ENCODE measurements around the gene ALS2.
"Not testable (repeated sequence)": the region's sequence is repeated elsewhere in the genome, so short reads cannot be mapped to it uniquely, and the experiment has no call there.

ALS2 gene

DNA sequence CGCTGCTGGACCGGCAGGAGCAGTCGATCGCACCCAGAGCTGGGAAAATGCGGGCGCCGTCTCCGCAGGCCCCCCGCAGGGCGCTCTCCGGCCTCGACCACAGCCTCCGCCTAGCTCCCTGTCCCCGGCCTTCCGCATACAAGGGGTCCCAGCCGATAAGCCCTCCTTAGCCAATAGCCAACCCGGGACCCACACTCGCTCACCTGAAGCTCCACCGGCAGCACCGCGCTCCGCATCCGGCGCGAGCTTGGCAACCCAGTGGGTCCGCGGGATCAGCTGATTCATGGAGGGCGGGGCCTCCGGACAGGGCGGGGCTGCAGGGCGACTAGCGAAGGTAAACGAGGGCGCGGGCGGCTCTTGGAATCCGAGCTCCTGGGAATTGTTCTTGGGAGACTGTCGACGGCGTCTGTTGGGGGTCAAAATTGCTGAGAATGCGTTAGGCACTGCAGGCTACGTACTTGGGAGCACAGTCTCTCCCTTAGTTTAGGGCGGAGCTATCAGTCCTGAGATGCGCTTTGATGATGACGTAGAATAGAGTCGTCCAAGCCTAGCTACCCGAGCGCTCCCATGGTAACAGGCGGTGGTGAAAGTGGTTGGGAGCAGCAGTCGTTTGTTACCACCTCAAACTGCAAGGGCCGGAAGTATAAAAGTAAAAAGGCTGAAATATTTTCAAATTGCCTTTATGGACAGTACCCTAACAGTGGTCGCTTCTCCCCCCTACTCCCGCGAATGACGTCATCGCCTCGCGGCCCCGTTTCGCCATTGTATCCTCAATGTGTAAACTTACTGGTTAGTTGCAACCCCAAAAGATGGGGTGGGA lies at the start of gene ALS2:
TSS of gene ALS2 (minus strand) at position 260 of the 820 bp plus-strand sequence. CDS start 12,048 bp downstream, outside the sequence.
- DNase-seq: peak; percentile 99

DNA sequence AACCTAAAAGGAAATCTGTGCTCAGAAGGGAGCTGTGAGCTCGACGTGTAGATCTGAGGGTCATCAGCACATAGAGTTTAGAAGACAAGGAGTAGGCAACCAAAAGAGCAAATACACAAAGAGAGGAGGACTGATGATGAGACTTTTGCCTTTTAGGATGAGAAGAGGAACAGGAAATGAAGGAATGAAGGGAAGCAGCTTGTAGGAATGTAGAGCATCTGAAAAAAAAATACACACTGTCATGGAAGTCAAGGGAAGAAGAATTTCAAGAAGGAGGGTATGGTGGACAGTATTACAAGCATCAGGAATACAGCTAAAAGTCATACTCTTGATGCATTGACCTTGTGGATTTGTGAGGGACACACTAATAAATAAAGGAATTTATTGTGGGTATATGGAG lies 47.5 kb upstream of the ALS2 start:
- no peak for DNase-seq

DNA sequence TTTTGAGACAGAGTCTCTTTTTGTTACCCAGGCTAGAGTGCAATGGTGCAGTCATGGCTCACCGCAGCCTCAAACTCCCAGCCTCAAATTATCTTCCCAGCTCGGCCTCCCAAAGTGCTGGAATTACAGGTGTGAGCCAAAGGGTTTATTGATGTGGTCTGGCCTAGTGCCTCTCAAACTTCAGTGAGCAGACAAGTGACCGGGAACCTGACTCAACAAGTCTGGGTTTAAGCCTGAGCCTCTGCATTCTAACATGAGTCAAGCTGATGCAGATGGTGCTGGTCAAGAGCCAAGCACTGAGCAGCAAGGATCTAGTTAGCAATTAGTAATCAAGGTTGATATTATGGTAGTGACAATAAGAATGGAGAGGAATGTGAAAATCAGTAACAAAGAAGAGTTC lies 46.9 kb upstream of the ALS2 start:
- DNase-seq: no peak

DNA sequence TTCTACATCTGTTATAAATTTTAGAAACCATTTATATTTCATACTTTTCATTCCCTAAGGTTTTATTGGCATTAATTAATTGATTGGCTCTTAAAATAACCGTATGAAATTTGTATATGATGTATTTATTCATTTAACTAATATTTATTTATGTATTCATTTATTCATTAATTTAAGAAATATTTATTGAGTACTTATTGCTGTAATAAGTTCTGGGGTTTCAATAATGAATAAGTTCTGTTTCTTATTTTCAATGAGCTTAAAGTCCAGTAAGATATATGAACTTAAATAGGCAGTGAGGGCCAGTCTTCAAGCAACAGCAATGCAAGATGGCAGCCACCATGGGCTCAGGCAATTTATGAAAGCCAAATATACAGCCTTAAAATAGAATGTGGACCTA lies 43.5 kb upstream of the ALS2 start:
- DNase-seq: no peak

DNA sequence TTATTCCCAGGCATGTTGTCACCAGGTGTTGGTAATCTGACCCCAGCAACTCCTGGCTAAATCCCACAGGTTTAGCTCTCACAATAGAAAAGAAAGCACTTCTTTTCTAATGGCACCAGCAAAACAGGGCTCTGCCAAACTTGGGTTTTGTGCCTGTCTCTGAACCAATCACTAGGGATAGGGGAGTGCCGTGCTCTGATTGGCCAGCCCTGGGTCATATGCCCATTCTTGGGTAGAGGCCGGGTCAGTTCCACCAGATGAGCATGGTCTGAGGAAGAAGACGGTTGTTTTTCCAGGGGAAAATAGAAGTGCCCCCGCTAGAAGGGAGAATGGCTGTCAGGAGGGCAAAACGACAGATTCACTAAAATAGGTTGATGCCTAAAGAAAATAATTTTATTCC lies 40.3 kb upstream of the ALS2 start:
- DNase-seq: no peak

DNA sequence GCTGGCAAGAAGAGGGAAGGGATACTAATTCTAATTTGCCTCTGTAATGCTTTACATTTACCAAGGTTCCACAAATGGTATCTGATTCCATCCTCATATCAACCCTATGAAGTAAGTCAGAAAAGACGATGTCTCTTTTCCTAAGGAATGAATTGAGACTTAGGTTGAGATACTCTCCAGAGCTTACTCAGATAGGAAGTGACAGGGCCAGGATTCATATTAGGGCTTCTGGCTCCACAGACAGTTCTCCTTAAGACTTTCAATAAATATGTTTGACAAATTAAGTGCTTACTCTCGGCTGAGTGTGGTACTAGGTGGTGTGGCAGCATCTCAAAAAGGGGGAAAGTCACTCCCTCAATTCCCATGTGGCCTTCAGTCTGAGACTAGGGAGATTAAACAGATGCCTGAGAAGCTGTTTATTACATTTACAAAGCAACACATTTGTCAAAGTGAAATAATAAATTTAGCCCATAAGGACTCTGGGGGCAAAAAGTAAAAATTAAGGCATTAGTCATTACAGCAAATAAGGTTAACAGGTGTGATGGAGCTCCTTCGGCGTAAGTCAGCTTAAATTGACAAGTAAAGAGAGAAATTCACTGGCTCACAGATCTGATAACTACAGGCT lies 39.8 kb upstream of the ALS2 start:
- DNase-seq: peak; percentile 66

DNA sequence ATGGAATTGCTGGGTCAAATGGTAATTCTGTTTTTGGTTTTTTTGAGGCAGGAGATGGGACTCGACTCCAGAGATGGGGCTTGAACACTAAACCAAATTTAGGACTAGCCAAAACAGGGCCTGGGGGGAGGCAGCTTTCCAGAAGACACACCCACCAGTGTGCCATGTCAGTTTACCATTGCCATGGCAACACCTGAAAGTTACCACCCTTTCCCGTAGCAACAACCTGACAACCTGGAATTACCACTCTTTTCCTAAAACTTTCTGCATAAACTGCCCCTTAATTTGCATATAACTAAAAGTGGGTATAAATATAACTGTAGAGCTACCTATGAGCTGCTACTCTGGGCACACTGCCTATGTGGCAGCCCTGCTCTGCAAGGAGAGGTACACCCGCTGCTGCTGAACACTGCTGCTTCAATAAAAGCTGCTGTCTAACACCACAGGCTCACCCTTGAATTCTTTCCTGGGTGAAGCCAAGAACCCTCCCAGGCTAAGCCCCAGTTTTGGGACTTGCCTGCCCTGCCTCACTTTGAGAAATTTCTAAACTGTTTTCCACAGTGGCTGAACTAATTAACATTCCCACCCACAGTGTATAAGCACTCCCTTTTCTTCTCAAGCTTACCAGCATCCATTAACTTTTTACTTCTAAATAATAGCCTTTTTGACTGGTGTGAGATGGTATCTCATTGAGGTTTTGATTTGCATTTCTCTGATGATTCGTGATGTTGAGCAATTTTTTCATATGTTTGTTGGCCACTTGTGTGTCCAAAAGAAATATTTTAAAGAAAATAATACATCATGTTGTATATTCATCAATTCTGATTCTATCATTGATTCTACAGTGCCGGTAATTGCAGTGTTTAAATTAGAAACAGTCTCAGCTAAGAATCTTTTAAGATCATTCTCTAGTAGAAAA lies 36.2 kb upstream of the ALS2 start:
- no peak for DNase-seq

DNA sequence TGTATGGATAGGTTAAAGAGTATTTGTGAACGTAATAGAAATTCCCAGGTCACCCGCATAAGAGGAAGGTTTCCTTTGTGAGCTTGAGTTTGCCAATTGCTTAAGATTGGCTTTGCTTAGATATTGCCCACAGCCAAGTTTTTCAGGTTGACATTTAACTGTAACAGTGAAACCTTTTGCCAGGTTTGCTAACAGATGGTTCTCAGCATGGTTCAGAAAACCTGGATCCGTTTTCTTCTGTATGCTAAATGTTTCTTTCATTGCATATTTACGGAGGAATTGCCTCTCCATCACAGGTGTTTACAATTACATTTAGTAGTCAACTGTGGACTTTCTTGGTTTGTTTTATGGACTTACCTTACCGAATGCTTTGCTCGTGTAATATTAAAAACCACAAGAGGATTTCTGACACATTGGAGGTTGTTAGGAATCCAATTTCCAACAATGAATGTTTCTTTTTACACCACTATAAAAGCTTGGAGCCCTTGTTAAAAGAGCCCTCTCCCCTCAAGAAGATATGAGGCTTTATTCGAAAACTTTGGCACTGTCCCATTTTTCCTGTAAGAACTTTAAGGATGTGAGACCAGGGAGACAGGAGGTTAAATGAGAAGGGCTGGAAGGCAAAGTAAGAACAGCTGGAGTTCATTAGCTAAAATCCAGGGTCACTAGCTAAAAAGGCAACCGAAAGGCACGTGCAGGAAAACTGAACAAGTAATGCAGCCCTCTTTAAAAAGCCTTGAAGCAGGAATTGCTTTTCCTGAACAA lies 33.4 kb upstream of the ALS2 start:
- no peak for DNase-seq

DNA sequence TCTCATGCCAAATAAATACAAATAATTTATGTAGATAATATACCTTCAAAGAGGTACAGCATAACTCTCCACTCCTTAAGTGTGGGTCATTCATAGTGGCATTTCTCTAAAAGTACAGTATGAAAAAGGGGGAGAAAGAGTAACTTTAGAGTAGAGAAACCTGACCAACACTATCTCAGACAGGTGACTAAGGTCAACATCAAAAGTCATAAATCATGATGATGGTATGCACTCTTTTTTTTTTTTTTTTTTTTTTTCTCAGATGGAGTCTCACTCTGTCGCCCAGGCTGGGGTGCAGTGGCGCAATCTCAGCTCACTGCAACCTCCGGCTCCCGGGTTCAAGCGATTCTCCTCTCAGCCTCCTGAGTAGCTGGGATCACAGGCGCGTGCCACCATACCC lies 29.9 kb upstream of the ALS2 start:
- not testable (repeated sequence) for DNase-seq

DNA sequence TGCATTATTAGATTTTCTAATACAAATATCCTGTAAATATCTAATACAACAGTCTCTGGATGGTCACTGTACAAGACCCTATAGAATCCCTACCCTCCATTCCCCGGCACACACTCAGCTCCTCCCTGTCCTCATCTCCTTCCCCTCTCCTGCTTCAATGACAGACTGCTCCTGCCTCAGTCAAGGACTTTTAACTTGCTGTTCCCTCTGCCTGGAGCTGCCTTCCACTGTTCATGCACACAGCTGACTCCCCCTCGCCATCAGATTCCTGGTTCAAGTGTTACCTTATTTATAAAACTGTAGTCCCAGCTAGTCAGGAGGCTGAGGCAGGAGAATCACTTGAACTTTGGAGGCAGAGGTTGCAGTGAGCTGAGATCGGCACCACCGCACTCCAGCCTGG lies 28.9 kb upstream of the ALS2 start:
- no peak for DNase-seq

DNA sequence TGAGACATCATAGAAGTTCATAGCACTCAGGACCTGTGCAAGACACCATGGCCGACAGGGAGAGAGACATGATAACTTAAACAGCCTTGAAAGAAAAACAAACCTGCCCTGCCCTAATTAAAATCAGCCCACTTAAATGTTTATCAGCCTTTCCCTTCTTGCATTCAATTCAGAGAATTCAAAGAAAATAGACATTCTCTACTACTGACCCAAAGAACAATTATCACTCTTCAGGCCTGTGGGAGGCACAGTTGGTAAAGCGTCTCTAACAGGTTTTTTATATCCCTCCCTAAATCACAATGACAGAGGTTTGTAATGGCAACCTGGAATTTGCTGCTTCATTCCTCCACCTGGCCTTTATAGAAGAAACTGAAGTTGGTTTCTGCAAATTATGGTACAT lies 27.3 kb upstream of the ALS2 start:
- DNase-seq: no peak

DNA sequence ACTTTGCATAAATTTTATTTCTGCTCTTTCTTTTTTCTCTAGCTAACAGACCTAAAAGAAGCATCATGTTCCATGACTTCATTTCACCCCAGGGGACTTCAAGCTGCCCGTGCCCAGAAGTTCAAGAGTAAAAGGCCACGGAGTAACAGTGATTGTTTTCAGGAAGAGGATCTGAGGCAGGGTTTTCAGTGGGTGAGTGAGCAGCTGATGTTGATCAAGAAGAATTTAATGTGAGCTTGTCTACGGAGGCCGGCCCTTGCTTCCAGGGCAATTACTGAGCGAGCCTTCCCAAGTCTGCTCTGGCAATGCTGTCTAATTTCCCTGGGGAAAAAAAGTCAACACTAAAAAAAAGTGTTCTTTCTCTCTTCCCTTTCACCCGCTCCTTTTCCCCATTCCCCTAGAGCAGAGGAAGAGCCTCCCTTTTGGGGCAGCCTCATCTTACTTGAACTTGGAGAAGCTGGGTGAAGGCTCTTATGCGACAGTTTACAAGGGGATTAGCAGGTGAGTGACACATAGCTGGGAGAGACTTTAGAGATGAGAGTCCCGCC lies 26.8 kb upstream of the ALS2 start:
- peak; percentile 55 for DNase-seq

DNA sequence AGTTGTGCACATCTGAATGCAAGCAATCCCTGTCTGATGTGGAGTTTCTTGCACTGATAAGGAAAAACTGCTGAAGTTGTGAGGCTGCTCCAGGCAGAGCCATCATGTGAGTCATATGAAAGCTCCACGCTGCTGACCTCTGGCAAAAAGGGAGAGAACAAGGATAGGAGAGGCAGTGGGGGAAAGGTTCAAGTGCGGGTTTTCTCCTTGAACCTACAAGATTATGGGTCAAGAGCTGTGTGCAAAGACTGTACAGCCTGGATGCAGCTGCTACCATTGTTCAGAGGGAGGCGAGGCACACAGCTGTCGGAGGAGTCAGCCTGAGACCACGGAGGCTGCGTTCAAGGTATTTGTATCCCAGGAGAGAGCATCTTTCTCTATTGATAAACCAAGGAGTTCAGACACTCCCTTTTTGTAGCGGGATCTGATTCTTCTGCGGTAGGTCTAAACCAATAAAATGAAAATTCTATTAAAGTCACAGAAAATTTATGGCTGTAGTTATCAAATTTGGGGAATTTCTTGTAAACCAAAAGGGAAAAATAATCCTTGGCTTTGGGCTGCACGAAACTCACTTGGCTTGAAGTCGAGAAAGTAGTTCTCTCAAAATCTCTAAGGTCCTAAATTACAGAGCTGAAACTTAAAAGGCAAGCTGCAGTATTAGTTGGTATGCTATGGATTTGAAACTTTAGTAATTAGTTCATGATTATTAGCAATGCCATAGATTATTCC lies 25.9 kb upstream of the ALS2 start, which contains the start of gene CDK15:
TSS of gene CDK15 (plus strand) at position 96 of the 729 bp plus-strand sequence. CDS start at position 224, 128 bp downstream.
- peak; percentile 39 for DNase-seq

DNA sequence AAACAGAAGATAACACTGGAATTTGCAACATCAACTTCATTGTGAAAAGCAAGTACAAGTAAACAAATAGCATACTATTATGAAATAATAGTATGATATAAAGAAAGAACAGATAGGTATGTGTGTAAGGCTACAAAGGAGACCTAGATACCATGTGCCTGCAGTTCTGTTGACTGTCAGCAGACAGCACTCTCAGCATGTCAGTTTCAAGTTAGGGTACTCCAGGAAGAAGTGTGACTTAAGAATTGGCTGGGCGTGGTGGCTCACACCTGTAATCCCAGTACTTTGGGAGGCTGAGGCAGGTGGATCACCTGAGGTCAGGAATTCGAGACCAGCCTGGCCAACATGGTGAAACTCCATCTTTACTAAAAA lies 18.2 kb upstream of the ALS2 start:
- peak; percentile 43 for DNase-seq

DNA sequence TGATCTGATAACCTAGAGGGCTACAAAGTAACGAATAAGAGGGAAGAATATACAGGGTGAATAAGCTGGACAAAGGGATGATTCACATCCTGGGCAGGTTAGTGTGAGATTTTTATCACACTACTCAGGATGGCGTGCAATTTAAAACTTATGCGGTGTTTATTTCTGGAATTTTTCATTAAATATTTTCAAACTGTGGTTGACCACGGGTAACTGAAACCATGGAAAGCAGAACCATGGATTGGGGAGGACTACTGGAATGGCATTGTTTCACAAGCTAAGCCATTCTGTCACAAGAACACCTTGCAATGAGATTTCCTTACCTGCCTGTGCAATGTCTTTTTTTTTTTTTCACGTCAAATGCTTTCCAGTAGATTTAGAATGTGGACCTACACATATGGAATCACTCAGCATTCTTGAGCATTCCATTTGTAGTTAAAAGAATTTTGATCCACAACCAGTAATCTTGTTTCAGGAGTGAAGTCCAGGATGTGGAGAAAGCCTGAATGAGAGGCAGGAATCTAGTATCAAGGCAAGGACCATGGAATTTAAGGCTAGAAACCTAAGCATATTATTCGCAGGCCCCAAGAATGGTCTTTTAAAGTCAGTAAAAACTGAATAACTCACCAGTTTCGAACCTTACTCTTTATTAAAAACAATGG lies 17.6 kb upstream of the ALS2 start:
- no peak for DNase-seq

DNA sequence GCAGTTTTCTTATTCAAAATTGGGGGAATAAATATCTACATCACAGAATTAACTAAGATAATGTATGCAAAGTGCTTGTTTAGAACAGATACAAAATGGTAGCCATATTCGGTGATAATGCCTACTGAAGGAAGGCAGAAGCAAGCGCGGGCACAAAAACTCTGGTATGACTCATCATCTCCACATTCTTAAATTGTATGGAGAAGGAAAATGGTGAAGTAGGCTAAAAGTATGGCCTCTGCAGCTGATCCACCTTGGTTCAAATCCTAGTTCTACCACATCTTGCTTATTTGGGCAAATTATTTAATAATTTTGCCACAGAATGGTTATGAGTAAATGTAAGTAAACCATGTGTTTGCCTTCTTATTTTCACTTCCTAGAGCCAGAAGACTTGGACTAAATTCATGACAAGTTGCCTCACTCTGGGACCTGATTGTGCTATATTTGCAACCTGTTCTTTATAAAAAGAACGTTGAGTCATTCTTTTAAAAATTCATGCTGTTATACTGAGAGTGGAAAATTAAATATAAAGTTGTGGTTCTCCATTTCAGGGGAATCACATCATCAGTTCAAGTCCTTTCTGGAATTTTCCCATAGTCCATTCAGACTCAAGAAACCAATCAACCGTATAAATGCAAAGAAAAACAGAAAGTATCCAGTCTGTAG lies 16.6 kb upstream of the ALS2 start:
- no peak for DNase-seq

DNA sequence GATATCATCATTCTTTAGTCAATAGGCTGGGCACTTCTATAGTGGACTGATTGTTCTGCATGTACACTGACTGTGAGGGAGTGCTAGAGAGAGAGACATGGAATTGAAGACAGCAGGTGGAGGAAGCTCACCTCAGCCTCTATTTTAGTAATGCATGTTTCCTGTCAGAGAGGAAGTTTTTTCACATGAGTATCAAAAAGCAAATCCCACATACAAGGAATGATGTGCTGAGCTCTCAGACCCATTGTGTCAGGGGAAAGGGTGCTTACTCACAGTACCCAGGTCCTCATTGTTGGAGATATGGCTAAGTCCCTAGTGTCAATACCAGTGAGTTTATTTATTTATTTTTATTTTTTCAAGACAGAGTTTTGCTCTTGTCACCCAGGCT lies 15.7 kb upstream of the ALS2 start:
- DNase-seq: no peak

DNA sequence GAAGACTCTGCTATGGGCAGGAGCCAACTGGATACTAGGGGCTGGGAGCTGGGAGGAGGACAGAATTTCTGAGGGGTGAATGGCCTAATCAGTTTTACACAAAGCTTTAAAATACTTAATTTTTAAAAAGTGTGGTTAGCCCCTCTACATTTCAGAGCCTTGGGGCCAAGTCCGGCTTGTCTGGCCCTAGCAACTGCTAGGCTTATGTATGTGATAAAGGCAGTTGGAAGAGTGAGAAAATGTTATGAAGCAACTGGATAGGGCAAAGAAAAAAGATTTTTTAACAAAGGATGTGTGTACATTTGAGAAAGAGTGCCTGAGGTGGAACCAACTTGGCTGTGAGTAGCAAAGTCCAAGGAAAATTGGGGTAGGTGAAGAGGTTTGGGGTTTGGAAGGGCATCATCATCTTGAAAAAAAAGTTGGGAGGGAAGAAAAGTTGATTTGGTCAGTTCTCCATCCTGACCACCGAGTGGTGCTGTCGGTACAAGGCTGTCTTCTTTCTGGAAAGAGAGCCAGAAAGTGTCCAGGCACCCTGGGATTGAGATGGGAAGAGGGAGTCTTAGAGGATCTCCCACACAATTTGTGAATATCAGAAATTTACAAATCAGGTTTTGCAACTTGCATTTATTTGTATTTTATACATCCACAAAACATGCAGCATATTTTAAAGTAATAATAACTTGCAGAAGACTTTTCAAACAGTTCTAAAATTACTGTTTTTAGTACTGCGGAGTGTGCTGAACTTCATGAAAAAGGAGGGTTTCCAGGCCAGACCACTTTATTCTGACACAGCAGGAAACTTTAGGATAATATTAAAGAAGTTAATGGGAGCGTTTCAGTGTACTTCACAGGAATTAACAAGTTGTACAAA lies 15.1 kb upstream of the ALS2 start:
- DNase-seq: peak; percentile 77

DNA sequence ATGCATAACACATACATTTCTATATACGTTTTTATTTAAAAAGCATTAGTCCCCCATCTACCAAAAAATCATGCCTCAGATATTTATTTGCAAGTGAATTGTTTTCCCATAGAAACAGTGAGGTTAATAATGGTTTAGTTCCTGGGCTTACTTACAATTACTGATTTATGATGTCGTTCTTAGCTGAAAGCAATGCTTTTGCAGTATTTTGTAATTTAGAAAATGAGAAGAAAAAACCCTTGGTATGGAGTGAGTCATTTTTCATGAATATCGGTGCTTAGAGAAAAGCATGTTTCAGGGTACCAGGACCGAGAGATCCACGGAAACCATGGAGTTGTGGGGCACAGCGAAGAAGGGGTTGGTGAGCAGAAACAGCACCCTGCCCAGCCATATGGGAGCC lies 13.6 kb upstream of the ALS2 start:
- DNase-seq: no peak

DNA sequence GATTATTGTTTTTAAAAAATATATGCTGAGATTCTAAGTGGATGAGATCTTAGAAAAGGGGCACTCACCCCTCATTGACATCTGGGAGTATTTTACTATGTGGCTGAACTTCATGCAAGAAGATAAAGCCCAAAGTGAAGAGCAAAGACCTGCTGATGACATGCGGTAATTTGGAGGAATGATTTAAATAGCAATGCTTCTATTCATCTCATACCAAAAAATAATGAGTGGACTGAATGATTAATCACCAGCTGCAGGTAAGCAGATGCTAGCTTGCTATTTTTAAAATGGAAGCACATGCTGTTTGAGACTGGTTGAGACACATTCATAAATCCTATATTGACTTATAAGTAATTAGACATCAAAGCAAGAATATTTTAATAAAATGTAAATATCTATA lies 12.9 kb upstream of the ALS2 start:
- DNase-seq: no peak
